K562 (cell line): ENCODE measurements around the gene MGST3. TPM values are rescaled to one million over a fixed set of nuclear protein-coding genes. Genes with fewer than 3 reads are reported as not detected.

Source experiments
- ATAC-seq: fragments of 200-7000 bp; cut with Tn5 transposase; 3 replicates; pipeline ENCODE4 v1.9.1; 2020; ENCODE audit warnings: moderate library complexity
- BruUV-seq: library from RNA; stranded (reverse); fragments of 400-500 nt; replicated peaks from 2 replicates; lab custom pipeline; 2021; lab: Mats Ljungman, UMichigan
- CTCF ChIA-PET: fragments of 300-600 bp; formaldehyde crosslinking; extraction: SDS; loops from one replicate; lab custom pipeline; 2021; ENCODE audit warnings: low intra/inter-chr PET ratio; lab: Yijun Ruan, JAX
- POLR2A ChIA-PET: fragments of 300-600, 350-650 bp; sonication (Branson Sonifier 250); formaldehyde crosslinking; extraction: SDS; loops from one replicate; lab custom pipeline; 2021; ENCODE audit warnings: antibody characterized with exemption, inconsistent platforms; lab: Yijun Ruan, JAX
- DNase-seq, 4 experiments: peaks; one replicate each; pipeline versions ENCODE4 v3.0.0 to v3.0.0-alpha.2; 2011 to 2018; ENCODE audit warnings: low spot score in 3 of 4, mixed read lengths in 3 of 4; ENCODE audit errors: extremely low read depth in 1 of 4
- FAIRE-seq: peaks from 2 replicates; lab custom pipeline; 2011; peaks lifted over from hg19 to GRCh38; lab: Jason Lieb, UNC
- H2AFZ ChIP-seq: 2 replicates; pipeline ENCODE4 v1.6.0; 2011; ENCODE audit warnings: low read depth, low read length, control low read depth, inconsistent platforms
- H3K27ac ChIP-seq: fragments of 200-600 bp; 3 replicates; pipeline ENCODE4 v1.8.0; 2011; ENCODE audit warnings: low read depth, mild to moderate bottlenecking, control low read depth, inconsistent platforms, low read length, moderate library complexity, mixed read lengths; ENCODE audit errors: extremely low read depth
- H3K27me3 ChIP-seq, 2 experiments: fragments of 300-600 bp in 1 of 2; 2 replicates in 1 of 2; 3 replicates in 1 of 2; pipeline versions ENCODE4 v1.6.0 to v1.8.0; 2011; ENCODE audit warnings: inconsistent platforms in 2 of 2, low read length in 2 of 2, mild to moderate bottlenecking in 1 of 2, mixed read lengths in 1 of 2, moderate library complexity in 1 of 2; ENCODE audit not compliant: control insufficient read depth in 2 of 2, insufficient read depth in 2 of 2
- H3K36me3 ChIP-seq: fragments of 300-600 bp; 3 replicates; pipeline ENCODE4 v1.8.0; 2011; ENCODE audit warnings: mild to moderate bottlenecking, low read length, inconsistent platforms; ENCODE audit not compliant: control insufficient read depth, insufficient read depth
- H3K4me1 ChIP-seq, 2 experiments: fragments of 200-600 bp in 1 of 2; replicated peaks in 1 of 2; 2 replicates in 1 of 2; 3 replicates in 1 of 2; pipeline versions ENCODE4 v1.5.1 to v1.8.0; 2011; ENCODE audit warnings: inconsistent platforms in 2 of 2, low read length in 2 of 2, mild to moderate bottlenecking in 1 of 2, mixed read lengths in 1 of 2, moderate library complexity in 1 of 2; ENCODE audit not compliant: control insufficient read depth in 2 of 2, insufficient read depth in 2 of 2
- H3K4me2 ChIP-seq: 2 replicates; pipeline ENCODE4 v1.6.1; 2011; ENCODE audit warnings: low read length, control low read depth, inconsistent platforms, mixed read lengths; ENCODE audit not compliant: insufficient read depth
- H3K4me3 ChIP-seq: fragments of 200-600 bp; sonication (generic), shearing (Covaris generic); 2 replicates; pipeline ENCODE4 v1.5.1; 2016; ENCODE audit warnings: control low read depth, inconsistent platforms
- H3K79me2 ChIP-seq: fragments of 200-600 bp; 3 replicates; pipeline ENCODE4 v1.8.0; 2011; ENCODE audit warnings: low read length, inconsistent platforms; ENCODE audit not compliant: control insufficient read depth, insufficient read depth
- H3K9ac ChIP-seq, 2 experiments: 2 replicates each; pipeline versions ENCODE4 v1.6.0 to v1.6.1; 2011; ENCODE audit warnings: low read depth in 2 of 2, low read length in 2 of 2, control low read depth in 1 of 2, inconsistent platforms in 1 of 2, mild to moderate bottlenecking in 1 of 2, mixed read lengths in 1 of 2; ENCODE audit not compliant: insufficient read depth in 1 of 2
- H3K9me1 ChIP-seq: one replicate; pipeline ENCODE4 v1.6.0; 2011; ENCODE audit warnings: inconsistent platforms, mild to moderate bottlenecking, low read length, moderate library complexity; ENCODE audit not compliant: control insufficient read depth, insufficient read depth
- H3K9me3 ChIP-seq: replicated peaks from 2 replicates; pipeline ENCODE4 v1.5.1; 2011; ENCODE audit warnings: low read depth, low read length, inconsistent platforms; ENCODE audit not compliant: control insufficient read depth, insufficient read depth
- H4K20me1 ChIP-seq: replicated peaks from 2 replicates; pipeline ENCODE4 v1.6.1; 2011; ENCODE audit warnings: low read length, inconsistent platforms, mixed read lengths; ENCODE audit not compliant: control insufficient read depth, insufficient read depth
- ATF1 ChIP-seq, 2 experiments: fragments of 450-650 bp in 1 of 2; IDR thresholded peaks; 2 replicates each; pipeline ENCODE4 v1.6.1; 2016; ENCODE audit warnings: missing compliant biosample characterization in 1 of 2, missing genetic modification characterization in 1 of 2
- CCNT2 ChIP-seq: IDR thresholded peaks from 2 replicates; pipeline ENCODE4 v1.6.1; 2011; ENCODE audit warnings: borderline replicate concordance, low read depth, mild to moderate bottlenecking, moderate library complexity, mixed read lengths, low read length; ENCODE audit not compliant: insufficient read length; ENCODE audit errors: extremely low read depth
- RBM25 ChIP-seq: fragments of 200-400 bp; formaldehyde crosslinking; IDR thresholded peaks from 2 replicates; pipeline ENCODE4 v1.6.1; 2018; ENCODE audit warnings: low read length, low read depth, moderate library complexity; ENCODE audit not compliant: severe bottlenecking
- ZNF121 ChIP-seq: sonication (generic); formaldehyde crosslinking; conservative IDR thresholded peaks from 2 replicates; pipeline ENCODE4 v1.8.0; 2022; ENCODE audit warnings: missing genetic modification reagents
- WGBS: fragments of 100-300 bp; shearing (Covaris generic); methylation state at CpG from one replicate; pipeline ENCODE4 v1.1.6; 2016; ENCODE audit warnings: low coverage, mixed read lengths; ENCODE audit not compliant: insufficient coverage; ENCODE audit errors: missing lambda C conversion rate; 5-methylcytosine and 5-hydroxymethylcytosine counted together
- in situ Hi-C: fragments of 300-500 bp; cut with MboI; formaldehyde crosslinking; loops from 4 replicates; pipeline ENCODE4 v1.15.0; 2018; ENCODE audit warnings: inconsistent platforms, mixed read lengths
- intact Hi-C: fragments of 100-400 bp; cut with micrococcal nuclease; formaldehyde crosslinking; loops from 2 replicates; pipeline ENCODE4 v1.14.2; 2022
- polyA plus RNA-seq, 8 experiments: library from polyadenylated mRNA; depleted of rRNA in 4 of 8; stranded (reverse) in 5 of 8; unstranded in 3 of 8; fragments of >200 nt; fragmentation: Nextera tagmentation in 2 of 8; fragmentation: Illumina TruSeq in 1 of 8; extraction: Ambion mirVana in 2 of 8; extraction: Trizol in 1 of 8; gene quantifications; 2 replicates each; pipeline versions ENCODE4 v1.2.1 to v1.2.3, GENCODE V29; 2011 to 2014; ENCODE audit warnings: inconsistent platforms in 1 of 8, missing spikeins in 1 of 8
- total RNA-seq, 7 experiments: library from RNA; depleted of rRNA in 6 of 7; stranded (reverse); fragments of >200 nt in 6 of 7; fragmentation: Illumina TruSeq in 2 of 7; extraction: Trizol in 2 of 7; gene quantifications; 2 replicates each; pipeline versions ENCODE4 v1.2.1 to v1.2.3, GENCODE V29; 2011 to 2021; ENCODE audit warnings: low replicate concordance in 1 of 7
- TF ChIP-seq, protein P1 (sequence below), 2 experiments: fragments of 450-650 bp in 1 of 2; sonication (generic) in 1 of 2; formaldehyde crosslinking in 1 of 2; IDR thresholded peaks in 1 of 2; conservative IDR thresholded peaks in 1 of 2; 2 replicates each; pipeline versions ENCODE4 v1.6.1 to v1.8.1; 2016 to 2023; ENCODE audit warnings: mild to moderate bottlenecking in 2 of 2, moderate library complexity in 2 of 2, inconsistent platforms in 1 of 2, missing genetic modification reagents in 1 of 2

The MGST3 gene
- total and polyA plus RNA-seq, 9 of the 15 experiments (the other 6 are each of a cell fraction or from before 2014, with no cell fraction given) = 70.7 to 287 (median 105) TPM

DNA sequence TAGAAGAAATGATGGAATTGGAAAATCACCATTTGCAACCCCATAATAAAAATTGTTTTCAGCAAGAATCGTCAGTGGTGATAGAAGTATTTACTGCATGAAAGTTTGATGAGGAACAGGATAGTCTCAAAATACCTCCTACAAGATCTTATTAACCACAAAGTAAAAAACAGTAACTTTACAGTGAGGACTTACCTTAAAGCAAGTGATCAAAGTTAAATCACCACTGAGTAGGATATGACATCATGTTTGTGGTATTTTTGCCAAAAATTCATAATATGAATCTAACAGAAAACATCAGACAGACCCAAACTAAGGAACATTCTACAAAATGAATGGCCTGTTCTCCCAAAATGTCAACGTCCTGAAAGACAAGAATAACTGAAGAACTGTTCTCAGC is 47.5 kb downstream of the MGST3 start:
- ATAC-seq (no peak), FAIRE-seq (no peak), DNase-seq (no peak)
- no peak overlapping the region for H3K4me2 ChIP-seq
- peaks cover 68% of the 10 kb centered on the region for H3K36me3 ChIP-seq
- no peaks in the 10 kb centered on the region for H3K9me1 ChIP-seq
- intact Hi-C loops = no loop called here
- no peak for TF ChIP-seq ATF1 (CRISPR knock-in tag; IDR thresholded peaks at IDR 0.05)
- TF ChIP-seq ATF1 (tag; IDR thresholded peaks at IDR 0.05) = no peak
- TF ChIP-seq, protein P1, sequence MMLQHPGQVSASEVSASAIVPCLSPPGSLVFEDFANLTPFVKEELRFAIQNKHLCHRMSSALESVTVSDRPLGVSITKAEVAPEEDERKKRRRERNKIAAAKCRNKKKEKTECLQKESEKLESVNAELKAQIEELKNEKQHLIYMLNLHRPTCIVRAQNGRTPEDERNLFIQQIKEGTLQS (IDR thresholded peaks at IDR 0.05) = peak; percentile 22; the same call in 1 of the 2 replicates
- TF ChIP-seq, protein P1 (CRISPR knock-in tag; conservative IDR thresholded peaks at IDR 0.05) = no peak
- H2AFZ ChIP-seq = no peak overlapping the region
- in situ Hi-C loops = no loop called here
- WGBS = 46% methylated on average over 2 of the region's 2 CpGs
- no peaks in the 10 kb centered on the region for H3K9me3 ChIP-seq
- no peak overlapping the region for H3K4me3 ChIP-seq
- no peaks in the 10 kb centered on the region for H3K4me1 ChIP-seq
- no peak overlapping the region for H3K27ac ChIP-seq
- ChIA-PET CTCF (no interaction called here), POLR2A (no interaction called here)
- no peaks in the 10 kb centered on the region for H4K20me1 ChIP-seq
- BruUV-seq = no TSS peak
- no peaks in the 10 kb centered on the region for H3K27me3 ChIP-seq
- no peak overlapping the region for H3K9ac ChIP-seq
- no peaks in the 10 kb centered on the region for H3K79me2 ChIP-seq

DNA sequence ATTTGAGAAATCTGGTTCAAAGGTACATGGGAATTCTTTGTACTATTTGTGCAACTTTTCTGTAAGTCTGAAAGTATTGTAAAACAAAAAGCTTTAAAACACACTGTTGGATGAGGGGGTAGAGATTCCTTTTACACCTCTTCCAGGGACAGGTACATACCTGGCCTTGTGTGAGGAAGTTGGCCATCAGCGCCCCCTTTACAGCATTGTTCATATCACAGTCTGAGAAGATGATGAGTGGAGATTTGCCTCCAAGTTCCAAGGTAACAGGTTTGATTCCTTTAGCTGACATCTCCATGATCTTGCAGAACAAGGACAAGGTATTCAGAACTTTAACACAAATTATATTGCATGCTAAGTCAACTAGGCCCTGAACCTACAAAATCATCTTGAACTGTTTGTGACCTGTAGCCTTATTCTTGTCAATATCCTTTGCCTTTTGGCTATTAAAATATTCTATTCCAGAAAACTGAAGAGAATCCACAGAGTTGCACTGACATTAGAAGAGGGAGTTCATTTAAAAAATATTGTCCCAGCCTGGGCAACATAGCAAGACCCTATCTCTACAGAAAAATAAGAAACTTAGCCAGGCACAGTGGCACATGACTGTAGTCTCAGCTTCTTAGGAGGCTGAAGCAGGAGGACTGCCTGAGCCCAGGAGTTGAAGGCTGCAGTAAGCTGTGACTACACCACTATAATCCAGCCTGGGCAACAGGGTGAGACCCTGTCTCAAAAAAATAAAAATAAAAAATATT is 48.4 kb downstream of the MGST3 start:
- no TSS peak for BruUV-seq
- Histone ChIP-seq H3K9me3 (no peaks in the 10 kb centered on the region), H3K9me1 (no peaks in the 10 kb centered on the region), H4K20me1 (no peaks in the 10 kb centered on the region), H2AFZ (no peak overlapping the region), H3K79me2 (peaks cover 4% of the 10 kb centered on the region; the same call in 1 of the 3 replicates)
- no peak for DNase-seq
- 94% methylated on average over 1 of the region's 1 CpG for WGBS
- peak; percentile 67 for TF ChIP-seq ZNF121
- TF ChIP-seq CCNT2 = no peak
- TF ChIP-seq RBM25 = peak; percentile 11
- TF ChIP-seq, all 486 proteins: peak for 2
- H3K36me3 ChIP-seq = peaks cover 68% of the 10 kb centered on the region
- intact Hi-C loops (no loop called here), in situ Hi-C loops (no loop called here)
- no peak overlapping the region for H3K27ac ChIP-seq
- no peak for FAIRE-seq
- H3K4me2 ChIP-seq = no peak overlapping the region
- ATAC-seq = no peak
- H3K27me3 ChIP-seq = no peaks in the 10 kb centered on the region
- POLR2A ChIA-PET = no interaction called here
- CTCF ChIA-PET = no interaction called here
- no peaks in the 10 kb centered on the region for H3K4me1 ChIP-seq
- H3K9ac ChIP-seq = no peak overlapping the region
- no peak overlapping the region for H3K4me3 ChIP-seq
